HL-60/S4 treated with phorbol 12-myristate 13-acetate at 8.2 ng/mL for 4 days and 3 days (cell line): ENCODE results near the gene RNF148.

Experiments
- in situ Hi-C: fragments of 300-500 bp; cut with MboI; formaldehyde crosslinking; loops from 2 replicates; pipeline ENCODE4 v1.15.0; 2022; ENCODE audit warnings: low sequenced_read_pairs

RNF148 gene, protein sequence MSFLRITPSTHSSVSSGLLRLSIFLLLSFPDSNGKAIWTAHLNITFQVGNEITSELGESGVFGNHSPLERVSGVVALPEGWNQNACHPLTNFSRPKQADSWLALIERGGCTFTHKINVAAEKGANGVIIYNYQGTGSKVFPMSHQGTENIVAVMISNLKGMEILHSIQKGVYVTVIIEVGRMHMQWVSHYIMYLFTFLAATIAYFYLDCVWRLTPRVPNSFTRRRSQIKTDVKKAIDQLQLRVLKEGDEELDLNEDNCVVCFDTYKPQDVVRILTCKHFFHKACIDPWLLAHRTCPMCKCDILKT

DNA sequence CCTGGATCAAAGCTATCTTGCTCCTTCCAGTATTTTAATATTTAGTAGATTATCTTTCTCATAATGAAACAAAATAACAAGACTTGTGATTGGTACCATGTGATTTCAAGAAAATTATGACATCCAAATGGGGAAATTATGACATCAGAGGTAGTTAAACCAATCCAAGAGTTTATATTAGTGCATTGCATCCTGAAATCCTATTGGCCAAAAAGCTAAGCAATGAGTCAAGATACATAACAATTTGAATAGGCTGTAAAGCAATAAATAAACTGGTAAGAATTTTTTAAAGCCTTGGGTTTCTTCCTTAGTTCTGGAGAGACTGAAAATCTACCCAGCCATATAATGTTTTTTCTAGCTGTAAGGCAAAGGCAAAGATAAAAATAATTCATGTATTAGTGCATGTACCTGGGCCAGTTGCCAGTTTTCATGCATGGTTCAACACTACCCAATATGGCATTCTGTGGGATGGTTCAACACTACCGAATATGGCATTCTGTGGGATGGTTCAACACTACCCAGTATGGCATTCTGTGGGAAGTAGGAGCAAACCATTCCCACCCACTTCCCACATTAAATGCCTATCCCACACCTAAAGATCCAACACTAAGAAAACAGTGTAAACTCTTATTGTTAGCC lies at the start of gene RNF148:
TSS of gene RNF148 (minus strand) at position 51 of the 639 bp plus-strand sequence. CDS start 172 bp downstream, outside the sequence.
- in situ Hi-C loops: no loop called here

DNA sequence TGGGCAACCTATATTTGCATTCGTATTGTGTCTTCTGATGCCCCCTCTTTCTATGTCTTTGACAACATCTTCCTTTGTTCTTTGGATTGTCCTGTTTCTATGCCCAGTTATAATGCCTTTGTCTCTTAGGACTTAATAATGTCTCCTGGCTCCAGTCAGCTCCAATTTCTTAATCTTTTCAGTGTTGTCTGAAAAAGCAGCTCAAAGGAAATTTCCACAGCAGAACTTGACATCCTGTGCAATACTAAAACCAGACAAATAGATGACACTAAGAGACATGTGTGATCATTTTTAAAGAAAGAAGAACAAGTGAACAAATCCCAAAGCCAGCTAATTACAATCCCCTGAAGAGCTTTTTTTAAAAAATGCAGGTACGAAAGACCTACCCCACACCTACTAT lies 47.7 kb upstream of the RNF148 start:
- in situ Hi-C loops: no loop called here

DNA sequence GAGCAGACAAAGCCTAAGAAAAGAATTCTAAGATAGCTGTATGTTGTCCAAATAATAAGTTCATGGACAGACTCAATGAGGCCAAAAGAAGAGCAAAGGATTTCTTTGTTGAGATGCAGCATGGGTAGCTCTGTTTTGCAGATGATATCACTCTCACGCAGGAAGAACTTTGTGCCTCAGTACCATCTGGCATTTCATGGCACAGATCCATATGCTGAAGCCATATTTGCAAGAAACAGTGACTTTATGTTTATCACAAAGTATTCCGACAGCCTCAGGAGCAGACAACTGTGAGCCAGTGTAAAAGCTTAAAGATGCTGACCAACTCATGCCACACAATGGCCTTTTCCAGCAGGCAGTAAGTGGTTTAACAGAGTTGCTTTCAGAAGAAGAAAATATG lies 45.5 kb upstream of the RNF148 start:
- in situ Hi-C loops: no loop called here

DNA sequence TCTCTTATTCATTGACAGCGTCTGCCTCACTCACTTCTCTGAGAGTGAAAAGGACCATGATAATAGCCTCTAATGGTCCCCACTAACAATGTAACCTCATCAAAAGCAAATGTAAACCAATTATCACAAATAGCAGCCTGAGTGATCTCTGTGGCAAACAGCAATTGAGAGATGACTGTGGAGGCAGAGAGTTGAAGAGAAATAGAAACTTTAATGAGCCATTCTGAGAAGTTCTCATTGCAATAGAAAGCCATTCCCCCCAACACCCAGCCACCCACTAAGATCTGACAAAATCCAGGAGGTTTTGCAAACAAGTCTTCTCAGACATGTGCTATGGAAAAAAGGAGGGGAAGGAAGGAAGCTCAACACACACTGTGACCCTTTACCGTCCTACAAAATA lies 44.2 kb upstream of the RNF148 start:
- in situ Hi-C loops: no loop called here

DNA sequence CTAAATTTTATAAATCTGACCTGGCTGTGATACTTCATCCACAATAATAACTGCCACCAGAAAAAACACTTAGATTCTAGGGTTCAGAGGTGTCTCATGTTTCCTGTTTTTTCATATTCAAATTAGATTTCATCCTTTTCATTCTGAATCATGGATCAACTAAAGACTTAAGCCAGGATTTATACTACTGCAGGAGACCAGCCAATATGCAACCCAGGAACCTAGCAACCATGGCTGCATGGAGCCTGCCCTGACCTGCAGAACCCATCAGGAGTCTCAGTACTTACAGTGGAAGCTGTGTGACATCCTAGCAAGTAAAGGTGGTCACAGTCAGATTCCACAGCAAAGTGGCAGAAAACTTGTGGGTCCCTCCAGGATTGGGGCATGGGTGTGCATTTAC lies 40.5 kb upstream of the RNF148 start:
- in situ Hi-C loops: no loop called here

DNA sequence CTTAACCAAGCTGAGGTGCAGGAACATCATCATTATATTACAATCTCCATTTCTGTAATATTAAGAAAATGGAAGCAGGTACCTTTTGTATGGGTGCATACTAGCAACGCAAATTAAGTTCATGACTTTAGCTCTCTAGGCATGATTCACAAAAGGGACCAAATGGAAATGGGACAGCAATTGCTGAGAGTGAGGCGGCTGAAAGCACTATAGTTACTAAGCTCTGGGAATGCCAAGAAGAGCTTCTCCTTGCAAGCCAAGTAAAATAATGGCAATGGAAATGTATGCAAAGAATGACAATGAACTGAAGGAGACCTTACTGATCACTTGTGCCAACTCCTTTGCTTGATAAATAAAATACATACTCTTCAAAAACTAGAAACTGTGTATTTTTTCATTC lies 36.2 kb upstream of the RNF148 start:
- in situ Hi-C loops: no loop called here

DNA sequence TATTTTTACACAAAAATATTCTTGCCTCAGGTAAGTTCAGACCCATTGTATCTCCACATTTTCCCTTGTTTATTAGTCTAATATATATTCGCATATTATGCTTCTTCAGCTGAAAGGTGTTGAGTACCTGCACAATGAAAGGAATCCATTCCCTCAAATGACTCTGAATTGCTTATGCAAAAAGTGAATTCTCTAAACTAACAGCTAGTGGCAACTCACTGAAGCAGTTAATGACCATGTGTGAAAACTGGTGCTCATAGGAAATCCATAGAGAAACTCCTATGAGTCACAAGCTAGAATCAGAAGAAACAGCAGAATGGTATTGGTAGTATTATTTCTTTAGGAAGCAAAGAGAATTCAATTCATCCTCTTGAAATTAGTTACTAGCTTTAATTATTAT lies 33.5 kb upstream of the RNF148 start:
- in situ Hi-C loops: no loop called here

DNA sequence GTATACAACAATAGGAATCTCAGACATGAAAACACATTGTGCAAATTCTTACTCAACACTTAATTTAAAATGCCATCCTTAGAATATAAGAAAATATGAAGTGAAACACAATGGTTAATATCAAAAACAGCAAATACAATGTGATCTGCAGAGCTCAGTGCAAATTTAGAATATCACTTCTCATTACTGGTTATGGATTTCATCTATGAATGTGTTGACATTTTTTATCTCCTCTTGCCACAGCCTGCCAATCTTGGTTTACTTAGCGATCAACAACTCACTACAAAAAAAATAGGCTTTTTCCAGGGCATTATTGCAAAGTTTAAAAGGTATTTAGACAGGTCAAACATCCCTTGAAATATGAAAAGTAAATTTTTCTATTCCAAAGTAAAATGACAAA lies 25.0 kb upstream of the RNF148 start:
- in situ Hi-C loops: no loop called here

DNA sequence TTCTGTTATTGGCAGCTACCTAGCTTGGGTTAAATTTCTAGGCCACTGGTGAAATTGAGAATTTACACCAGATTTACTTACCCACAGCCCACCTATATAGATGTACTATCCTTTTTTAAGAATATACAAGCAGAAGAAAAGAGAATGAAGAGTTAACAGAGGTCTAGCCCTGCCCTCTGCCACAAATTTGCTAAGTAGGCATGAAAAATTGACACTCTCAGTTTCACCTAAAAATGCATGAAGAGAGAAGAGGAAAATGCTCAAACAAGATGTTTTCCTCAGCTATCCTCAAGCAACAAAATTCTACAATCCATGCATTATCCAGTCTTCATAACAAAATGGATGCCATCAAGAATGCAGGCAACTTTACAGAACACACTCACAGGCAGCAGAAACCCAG lies 24.6 kb upstream of the RNF148 start:
- in situ Hi-C loops: no loop called here

DNA sequence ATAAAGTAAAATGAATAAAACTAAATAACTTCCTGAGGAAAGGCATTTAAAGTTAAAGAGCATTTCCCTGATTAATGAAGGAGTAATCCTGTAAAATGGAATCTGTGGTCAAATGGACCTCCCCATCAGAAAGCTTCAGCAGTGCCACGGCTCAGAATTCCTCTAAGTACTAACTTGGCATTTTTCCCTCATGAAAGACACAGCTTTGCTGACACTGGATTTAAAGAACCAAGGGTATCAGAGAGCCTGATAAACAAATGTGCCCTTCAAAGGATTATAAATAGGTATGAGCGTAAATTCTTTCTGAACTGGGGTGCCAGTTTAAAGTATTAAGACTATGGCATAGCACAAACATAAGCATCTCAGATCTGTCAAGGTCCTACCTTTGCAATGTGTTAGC lies 24.2 kb upstream of the RNF148 start:
- in situ Hi-C loops: no loop called here

DNA sequence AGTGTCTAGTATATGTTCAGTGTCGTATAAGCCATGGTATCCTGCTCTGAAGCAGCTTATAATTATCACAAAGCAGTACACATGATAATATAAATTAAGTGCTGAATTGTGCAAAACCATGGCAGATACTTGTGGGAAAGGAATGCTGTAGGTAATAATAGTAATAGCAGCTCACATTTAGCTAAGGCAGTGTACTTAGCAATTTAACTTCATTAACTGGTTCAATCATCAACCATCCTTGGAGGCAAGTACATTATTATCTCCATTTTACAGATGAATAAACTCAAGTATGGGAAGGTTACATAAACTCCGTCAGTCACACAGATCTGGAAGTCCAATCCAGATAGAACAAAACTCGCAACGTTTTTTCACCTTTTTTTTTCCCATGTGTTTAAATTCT lies 21.6 kb upstream of the RNF148 start:
- in situ Hi-C loops: no loop called here

DNA sequence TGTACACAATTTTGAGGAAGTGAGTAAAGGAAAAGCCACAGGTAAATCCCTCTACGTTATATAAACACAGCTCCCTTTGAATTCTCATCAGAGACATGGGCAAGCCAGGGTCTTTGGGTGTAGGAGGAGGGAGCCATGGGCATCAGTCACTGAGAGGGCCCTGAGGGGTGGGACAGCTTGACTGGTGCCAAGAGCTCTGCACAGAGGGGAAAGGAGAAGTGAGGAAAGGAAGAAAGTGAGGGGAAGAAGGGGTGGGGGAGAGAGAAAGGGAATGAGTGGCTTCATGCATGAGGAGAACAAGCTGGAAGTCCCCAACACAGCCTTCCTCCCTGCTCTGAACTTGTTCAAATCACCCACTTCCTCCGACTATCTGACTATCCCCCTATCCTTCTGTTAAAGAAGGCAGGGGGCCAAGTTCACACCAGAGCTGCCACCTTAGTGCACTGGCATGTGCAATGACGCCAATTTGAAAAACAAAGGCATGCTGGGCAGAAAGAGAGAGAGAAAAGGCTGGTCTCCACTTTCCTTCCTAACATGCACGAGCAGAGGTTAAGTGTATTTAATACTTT lies 16.4 kb upstream of the RNF148 start:
- in situ Hi-C loops: no loop called here

DNA sequence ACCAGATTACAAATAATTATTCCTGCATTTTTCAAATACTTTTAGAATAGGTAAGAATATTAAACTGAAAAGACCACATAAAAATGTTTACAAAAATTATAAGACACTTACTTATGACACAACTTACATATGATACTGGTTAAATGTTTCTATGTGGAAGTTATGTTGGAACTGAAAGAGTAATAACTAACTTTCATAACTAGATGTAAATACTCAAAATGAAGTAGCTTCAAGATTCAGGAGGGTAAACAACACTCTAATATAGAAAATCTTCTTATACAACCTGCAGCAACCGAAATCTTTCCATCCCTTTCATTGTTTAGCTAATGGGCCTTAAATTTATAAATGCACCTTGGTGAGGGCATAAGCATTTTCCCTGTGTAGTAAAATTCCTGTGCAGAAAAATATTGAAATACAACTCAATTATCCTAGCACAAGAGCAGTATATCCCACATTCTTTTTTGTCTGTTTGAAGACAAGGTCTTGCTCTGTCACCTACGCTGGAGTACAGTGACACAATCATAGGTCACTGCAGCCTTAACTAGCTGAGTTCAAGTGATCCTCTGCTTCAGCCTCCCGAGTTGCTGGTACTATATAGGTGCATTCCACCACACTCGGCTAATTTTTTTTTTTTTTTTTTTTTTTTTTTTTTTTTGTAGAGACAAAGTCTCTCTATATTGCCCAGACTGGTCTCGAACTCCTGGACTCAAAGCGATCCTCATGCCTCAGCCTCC lies 14.8 kb upstream of the RNF148 start:
- in situ Hi-C loops: no loop called here

DNA sequence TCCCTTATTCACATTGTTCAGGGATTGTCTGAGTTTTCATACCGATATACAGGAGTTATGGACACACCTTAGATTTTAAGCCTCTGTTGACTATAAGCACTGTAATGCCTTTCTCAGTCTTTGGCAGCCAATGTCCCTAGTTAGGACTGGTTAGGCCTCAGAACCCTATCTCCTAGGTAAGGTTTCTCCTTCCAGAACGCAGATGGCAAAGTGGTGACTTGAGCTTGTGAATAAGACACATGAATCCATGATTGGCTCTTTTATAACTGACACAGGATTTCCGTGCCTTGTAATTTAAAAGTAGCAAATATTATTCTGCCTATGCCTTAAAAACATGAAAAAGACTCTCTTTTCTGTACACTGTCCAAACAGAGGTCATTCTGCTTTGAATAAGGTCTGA lies 12.5 kb upstream of the RNF148 start:
- in situ Hi-C loops: no loop called here

DNA sequence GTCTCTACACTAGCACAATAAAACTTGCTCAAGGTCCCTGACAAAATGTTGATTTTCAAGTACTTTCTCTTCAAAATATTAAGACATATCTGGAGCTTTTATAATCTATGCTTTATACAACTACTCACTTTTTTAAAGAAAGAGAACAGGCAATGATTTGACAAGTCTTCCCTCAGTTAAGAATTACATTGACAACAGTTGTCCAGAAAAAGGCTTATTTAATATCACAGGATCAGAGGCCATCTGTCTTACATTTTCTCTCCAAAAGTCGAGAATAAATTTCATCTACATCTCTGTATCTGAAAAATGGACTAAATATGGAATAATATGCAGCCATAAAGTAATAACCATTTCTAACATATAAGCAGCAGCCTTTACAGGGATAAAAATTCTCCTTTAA lies 8.2 kb upstream of the RNF148 start:
- in situ Hi-C loops: no loop called here

DNA sequence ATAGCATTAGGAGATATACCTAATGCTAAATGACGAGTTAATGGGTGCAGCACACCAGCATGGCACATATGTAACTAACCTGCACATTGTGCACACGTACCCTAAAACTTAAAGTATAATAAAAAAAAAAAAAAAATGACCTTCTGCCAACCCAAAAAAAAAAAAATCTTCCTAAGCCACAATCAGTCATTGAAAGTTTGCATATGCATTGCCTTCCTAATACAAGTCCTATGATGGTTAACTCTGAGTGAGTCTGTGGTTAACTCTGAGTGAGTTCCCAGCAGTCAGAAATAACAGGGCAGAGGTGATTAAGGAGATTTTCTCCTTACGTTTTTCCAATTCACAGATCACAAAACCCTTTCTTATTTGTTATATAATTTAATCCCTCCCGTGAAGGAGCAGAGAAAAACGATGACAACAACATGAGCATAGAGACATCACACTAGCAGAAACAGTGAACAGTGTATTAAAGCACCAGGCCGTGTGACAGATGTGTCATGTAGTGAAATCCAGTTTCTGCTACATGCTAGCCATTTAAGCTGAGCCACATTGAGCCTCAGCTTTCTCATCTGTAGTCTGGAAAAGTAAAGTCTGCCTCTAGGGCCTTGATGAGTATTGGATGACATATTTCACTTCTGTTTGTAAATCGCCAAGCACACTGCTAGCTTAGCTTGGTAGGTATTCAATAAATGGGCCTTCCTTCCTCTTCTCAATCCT lies 7.4 kb upstream of the RNF148 start:
- in situ Hi-C loops: no loop called here

DNA sequence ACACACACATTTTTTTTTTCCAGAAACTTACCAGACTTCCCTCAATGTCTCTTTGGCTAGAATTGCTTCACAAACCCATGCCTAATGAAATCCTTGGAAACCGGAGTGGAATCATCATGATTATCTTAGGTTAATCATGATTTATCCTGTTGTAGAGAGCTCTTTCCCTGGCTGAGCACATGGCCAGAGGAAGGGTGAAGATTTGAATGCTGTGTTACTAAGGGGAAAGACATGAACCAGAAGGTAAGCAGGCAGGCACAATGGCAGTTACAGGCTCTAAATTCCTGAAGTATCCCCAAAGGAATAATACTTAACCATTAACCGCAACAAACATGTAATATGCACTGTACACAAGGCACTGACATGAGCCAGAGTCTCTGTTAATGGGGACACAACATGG lies 4.1 kb upstream of the RNF148 start:
- in situ Hi-C loops: no loop called here

DNA sequence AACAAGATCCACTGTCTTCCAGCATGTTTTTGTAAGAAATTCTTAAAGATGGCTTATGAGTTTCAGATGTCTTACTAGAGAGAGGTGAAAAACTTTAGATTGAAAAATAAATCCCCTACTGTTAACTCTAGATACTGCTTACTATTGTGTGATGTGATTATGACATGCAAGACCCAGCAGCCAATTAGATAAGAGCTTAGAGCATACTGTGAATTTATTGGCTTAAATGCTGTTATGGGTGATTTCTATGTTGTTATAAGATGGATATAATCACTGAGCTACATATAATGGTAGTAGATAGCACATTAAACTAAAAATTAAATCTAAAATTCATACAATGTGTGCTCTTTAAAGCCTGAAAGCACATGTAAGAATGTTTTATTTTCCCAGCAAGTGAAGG lies 3.7 kb downstream of the RNF148 start, which contains the start of gene RNF133:
TSS of gene RNF133 (minus strand) at position 101 of the 400 bp plus-strand sequence. CDS start 199 bp downstream, outside the sequence.
- in situ Hi-C loops: no loop called here

DNA sequence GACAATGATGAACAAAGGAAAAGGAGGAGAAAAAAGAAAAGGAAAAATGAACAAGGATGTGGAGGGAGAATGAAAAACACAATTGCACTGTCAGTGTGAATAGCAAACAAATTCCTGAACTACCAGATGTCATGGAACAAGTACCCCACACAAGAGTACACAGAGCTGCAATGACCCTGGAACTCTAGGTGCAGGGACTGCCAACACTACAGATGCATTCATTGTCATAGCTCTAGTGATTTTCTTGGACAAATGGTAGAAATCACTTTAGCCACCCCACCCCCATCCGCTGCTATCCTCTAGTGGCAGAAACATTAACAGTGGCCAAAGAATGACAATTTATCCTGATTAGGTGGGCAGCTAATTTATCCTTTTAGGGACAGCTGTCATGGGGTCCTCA lies 6.9 kb downstream of the RNF148 start:
- in situ Hi-C loops: no loop called here

DNA sequence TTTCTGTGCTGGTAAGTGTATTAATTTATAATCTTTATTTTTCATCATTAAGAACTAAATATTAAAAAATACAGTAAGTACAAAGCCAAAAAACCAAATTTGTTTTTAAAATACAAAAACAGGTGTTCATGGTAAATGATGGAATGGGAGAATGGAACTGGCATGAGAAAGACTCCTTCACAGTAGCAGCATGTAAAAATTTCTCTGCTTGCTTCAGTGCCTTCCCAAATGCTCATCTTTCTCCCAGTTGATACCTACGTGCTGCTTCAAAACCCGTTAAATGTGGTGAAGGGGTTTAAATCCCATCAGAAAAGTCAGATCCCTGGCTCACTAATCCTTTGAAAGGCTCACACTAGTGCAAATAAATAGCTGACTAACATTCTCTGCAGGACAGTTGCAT lies 8.0 kb downstream of the RNF148 start:
- in situ Hi-C loops: no loop called here

DNA sequence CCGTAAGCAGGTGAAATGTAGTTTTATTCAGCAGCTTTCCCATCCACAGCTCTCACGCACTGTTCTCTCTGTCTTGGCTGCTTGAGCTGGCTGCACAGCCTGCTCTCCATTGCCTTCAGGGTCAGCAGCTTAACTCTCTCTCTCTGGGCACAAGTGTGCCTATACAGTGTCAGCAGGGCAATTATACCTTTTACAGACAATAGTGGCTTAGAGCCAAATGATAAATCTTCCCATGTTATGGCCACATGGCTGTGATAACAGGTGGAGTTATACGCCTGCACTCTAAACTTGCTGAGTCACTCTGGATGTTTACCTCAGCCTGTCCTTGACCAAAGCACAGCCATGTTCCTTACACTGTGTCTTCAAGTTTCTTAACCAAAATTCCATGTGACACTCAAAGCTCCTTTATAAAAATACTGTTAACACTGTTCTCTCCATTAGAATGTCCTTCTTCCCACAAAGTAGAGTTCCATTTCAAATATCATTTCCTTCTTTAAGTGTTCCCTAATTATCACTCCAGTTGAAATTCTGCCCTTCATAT lies 9.9 kb downstream of the RNF148 start:
- in situ Hi-C loops: no loop called here
